C4-2B (cell line): ENCODE results near the gene WHRN.

Source experiments
- H3K27ac ChIP-seq: fragments of 450-650 bp; 2 replicates; pipeline ENCODE4 v1.5.1; 2017
- CTCF ChIP-seq: fragments of 450-650 bp; conservative IDR thresholded peaks from 2 replicates; pipeline ENCODE4 v1.5.1; 2017; ENCODE audit warnings: mild to moderate bottlenecking
- ZFX ChIP-seq: fragments of 450-650 bp; IDR thresholded peaks from 2 replicates; pipeline ENCODE4 v1.6.1; 2017

The WHRN gene

GRCh38 chr9:114355821-114356220 is 149.5 kb downstream of the WHRN start:
- no peak for TF ChIP-seq ZFX
- no peak for TF ChIP-seq CTCF
- H3K27ac ChIP-seq, result no peak overlapping the region
